H1 (cell line): Measurements from ENCODE around the gene FDPS. TPM values are rescaled to one million over a fixed set of nuclear protein-coding genes. Genes with fewer than 3 reads are reported as not detected.

Experiments
- CTCF ChIA-PET: fragments of 300-600 bp; sonication (Branson Sonifier 250); formaldehyde crosslinking; loops from one replicate; lab custom pipeline; 2021; ENCODE audit not compliant: partially characterized antibody; lab: Charles Lee
- POLR2A ChIA-PET: fragments of 300-600 bp; sonication (Branson Sonifier 250); formaldehyde crosslinking; loops from one replicate; lab custom pipeline; 2021; ENCODE audit warnings: inconsistent platforms; ENCODE audit not compliant: partially characterized antibody; lab: Charles Lee
- DNase-seq, 2 experiments: peaks; one replicate each; pipeline versions ENCODE4 v3.0.0 to v3.0.0-alpha.2; 2010 to 2022; ENCODE audit warnings: low spot score in 2 of 2, low read depth in 1 of 2, mixed read lengths in 1 of 2
- FAIRE-seq: peaks from 2 replicates; lab custom pipeline; 2011; peaks lifted over from hg19 to GRCh38; lab: Jason Lieb, UNC
- H2AFZ ChIP-seq: 2 replicates; pipeline ENCODE4 v1.8.1; 2012; ENCODE audit warnings: low read length, inconsistent platforms
- H2AK5ac ChIP-seq: 2 replicates; pipeline ENCODE4 v1.6.1; 2013; ENCODE audit warnings: low read depth, low read length
- H2BK120ac ChIP-seq: replicated peaks from 2 replicates; pipeline ENCODE3; 2013; ENCODE audit warnings: low read depth, low read length, inconsistent platforms
- H2BK12ac ChIP-seq: 2 replicates; pipeline ENCODE4 v1.6.1; 2013; ENCODE audit warnings: low read depth, low read length
- H2BK15ac ChIP-seq: 2 replicates; pipeline ENCODE4 v1.6.1; 2013; ENCODE audit warnings: low read length
- H2BK20ac ChIP-seq: 2 replicates; pipeline ENCODE4 v1.6.1; 2013; ENCODE audit warnings: low read length
- H2BK5ac ChIP-seq: 2 replicates; pipeline ENCODE4 v1.6.1; 2013; ENCODE audit warnings: low read depth, low read length
- H3K14ac ChIP-seq: 2 replicates; pipeline ENCODE4 v1.6.1; 2013; ENCODE audit warnings: inconsistent platforms; ENCODE audit not compliant: insufficient read length
- H3K18ac ChIP-seq: 2 replicates; pipeline ENCODE4 v1.6.1; 2013; ENCODE audit warnings: low read length; ENCODE audit errors: extremely low read depth
- H3K23ac ChIP-seq: 2 replicates; pipeline ENCODE4 v1.6.1; 2013; ENCODE audit warnings: inconsistent platforms; ENCODE audit not compliant: insufficient read length
- H3K23me2 ChIP-seq: 2 replicates; pipeline ENCODE4 v1.6.1; 2013; ENCODE audit warnings: low read depth, low read length
- H3K27ac ChIP-seq: 2 replicates; pipeline ENCODE4 v1.6.1; 2011; ENCODE audit warnings: low read depth, low read length, inconsistent platforms
- H3K27me3 ChIP-seq, 4 experiments: replicated peaks in 1 of 4; 1 replicate in 1 of 4; 2 replicates in 3 of 4; pipeline versions ENCODE4 v1.6.1 to v1.8.1; 2011 to 2013; ENCODE audit warnings: low read length in 3 of 4, mild to moderate bottlenecking in 3 of 4, inconsistent platforms in 2 of 4, mixed read lengths in 2 of 4, moderate library complexity in 1 of 4; ENCODE audit not compliant: control insufficient read depth in 3 of 4, insufficient read depth in 3 of 4; ENCODE audit errors: extremely low read depth in 1 of 4
- H3K36me3 ChIP-seq, 4 experiments: 2 replicates each; pipeline versions ENCODE4 v1.6.1 to v1.8.1; 2011 to 2013; ENCODE audit warnings: mild to moderate bottlenecking in 4 of 4, low read length in 3 of 4, moderate library complexity in 2 of 4, control low read depth in 1 of 4, inconsistent platforms in 1 of 4; ENCODE audit not compliant: insufficient read depth in 4 of 4, control insufficient read depth in 2 of 4
- H3K4ac ChIP-seq: replicated peaks from 2 replicates; pipeline ENCODE3; 2013; ENCODE audit warnings: low read length, low read depth, mixed read lengths, inconsistent platforms; ENCODE audit not compliant: insufficient read length
- H3K4me1 ChIP-seq, 4 experiments: replicated peaks in 1 of 4; 1 replicate in 1 of 4; 2 replicates in 3 of 4; pipeline versions ENCODE4 v1.6.1 to v1.8.1; 2011 to 2013; ENCODE audit warnings: low read length in 3 of 4, inconsistent platforms in 2 of 4, mixed read lengths in 1 of 4; ENCODE audit not compliant: insufficient read depth in 4 of 4, control insufficient read depth in 3 of 4
- H3K4me2 ChIP-seq, 2 experiments: 2 replicates each; pipeline versions ENCODE4 v1.6.1 to v1.8.1; 2011 to 2013; ENCODE audit warnings: low read depth in 2 of 2, low read length in 2 of 2, control low read depth in 1 of 2, inconsistent platforms in 1 of 2, mild to moderate bottlenecking in 1 of 2; ENCODE audit not compliant: insufficient read depth in 1 of 2
- H3K4me3 ChIP-seq, 4 experiments: fragments of 200-600, 300-600 bp in 1 of 4; sonication (generic), shearing (Covaris generic), sonication (Bioruptor Twin) in 1 of 4; 2 replicates each; pipeline versions ENCODE4 v1.5.1 to v1.8.1; 2011 to 2016; ENCODE audit warnings: low read length in 4 of 4, low read depth in 3 of 4, control low read depth in 2 of 4, inconsistent platforms in 2 of 4, mild to moderate bottlenecking in 2 of 4, mixed read lengths in 1 of 4, moderate library complexity in 1 of 4; ENCODE audit not compliant: insufficient read depth in 2 of 4; ENCODE audit errors: extremely low read depth in 1 of 4
- H3K56ac ChIP-seq: replicated peaks from 2 replicates; pipeline ENCODE3; 2013; ENCODE audit warnings: low read depth, mild to moderate bottlenecking, mixed read lengths, low read length, inconsistent platforms; ENCODE audit not compliant: insufficient read length
- H3K79me1 ChIP-seq: 2 replicates; pipeline ENCODE4 v1.6.1; 2013; ENCODE audit warnings: low read depth, low read length, control low read depth
- H3K79me2 ChIP-seq, 2 experiments: 2 replicates each; pipeline versions ENCODE4 v1.6.1 to v1.8.1; 2012 to 2013; ENCODE audit warnings: low read length in 2 of 2, mild to moderate bottlenecking in 2 of 2, inconsistent platforms in 1 of 2; ENCODE audit not compliant: insufficient read depth in 2 of 2, control insufficient read depth in 1 of 2
- H3K9ac ChIP-seq, 4 experiments: replicated peaks in 1 of 4; 1 replicate in 1 of 4; 2 replicates in 3 of 4; pipeline versions ENCODE4 v1.6.1 to v1.8.1; 2011 to 2013; ENCODE audit warnings: low read depth in 3 of 4, low read length in 3 of 4, control low read depth in 2 of 4, mild to moderate bottlenecking in 2 of 4, moderate library complexity in 2 of 4, inconsistent platforms in 1 of 4; ENCODE audit errors: extremely low read depth in 1 of 4
- H3K9me3 ChIP-seq, 2 experiments: 2 replicates each; pipeline versions ENCODE4 v1.6.1 to v1.8.1; 2012 to 2013; ENCODE audit warnings: mild to moderate bottlenecking in 2 of 2, moderate library complexity in 2 of 2, control low read depth in 1 of 2, inconsistent platforms in 1 of 2, low read depth in 1 of 2, low read length in 1 of 2, mixed read lengths in 1 of 2; ENCODE audit not compliant: insufficient read depth in 2 of 2
- H4K20me1 ChIP-seq, 2 experiments: replicated peaks in 1 of 2; 2 replicates each; pipeline versions ENCODE3 to v1.8.1; 2011 to 2013; ENCODE audit warnings: inconsistent platforms in 2 of 2, low read length in 2 of 2, mild to moderate bottlenecking in 1 of 2; ENCODE audit not compliant: insufficient read depth in 2 of 2, control insufficient read depth in 1 of 2
- H4K5ac ChIP-seq: 2 replicates; pipeline ENCODE4 v1.6.1; 2013; ENCODE audit warnings: low read length, low read depth, mixed read lengths, inconsistent platforms; ENCODE audit not compliant: insufficient read length
- H4K8ac ChIP-seq: 2 replicates; pipeline ENCODE4 v1.8.0; 2013; ENCODE audit warnings: mild to moderate bottlenecking, moderate library complexity, low read length, inconsistent platforms; ENCODE audit not compliant: insufficient read depth; ENCODE audit errors: extremely low read depth
- H4K91ac ChIP-seq: replicated peaks from 2 replicates; pipeline ENCODE3; 2013; ENCODE audit warnings: low read length, mixed read lengths, inconsistent platforms; ENCODE audit not compliant: insufficient read length
- BACH1 ChIP-seq: IDR thresholded peaks from 2 replicates; pipeline ENCODE4 v1.6.1; 2012; ENCODE audit warnings: low read length, improper control_type of control experiment
- EZH2 ChIP-seq: fragments of 200-600 bp; sonication (generic); IDR thresholded peaks from 2 replicates; pipeline ENCODE4 v1.7.1; 2012; ENCODE audit warnings: low read depth, mild to moderate bottlenecking, moderate library complexity, low read length, inconsistent platforms; ENCODE audit not compliant: severe bottlenecking
- POLR2A ChIP-seq, 2 experiments: IDR thresholded peaks; 1 replicate in 1 of 2; 2 replicates in 1 of 2; pipeline ENCODE4 v1.6.1; 2011; ENCODE audit warnings: low read depth in 2 of 2, low read length in 2 of 2, mild to moderate bottlenecking in 2 of 2; ENCODE audit errors: control extremely low read depth in 1 of 2
- WGBS, 2 experiments: shearing (Covaris generic) in 1 of 2; methylation state at CpG; one replicate each; pipeline versions ENCODE4 v1.1.6 to v1.1.7; 2013 to 2015; ENCODE audit warnings: low lambda C conversion rate in 2 of 2, mixed read lengths in 2 of 2, inconsistent platforms in 1 of 2, low coverage in 1 of 2, missing lambda C conversion rate in 1 of 2; ENCODE audit not compliant: insufficient replicate concordance in 2 of 2, insufficient coverage in 1 of 2, insufficient read length in 1 of 2; ENCODE audit errors: extremely low coverage in 1 of 2, missing lambda C conversion rate in 1 of 2; 5-methylcytosine and 5-hydroxymethylcytosine counted together
- polyA plus RNA-seq, 7 experiments: library from polyadenylated mRNA; depleted of rRNA in 3 of 7; stranded (reverse) in 5 of 7; unstranded in 2 of 7; fragments of >200 nt in 5 of 7; fragments of 200-250 nt in 2 of 7; gene quantifications; 1 replicate in 5 of 7; 2 replicates in 1 of 7; 4 replicates in 1 of 7; pipeline versions ENCODE4 v1.2.1 to v1.2.3, GENCODE V29; 2011 to 2013; ENCODE audit warnings: missing spikeins in 2 of 7, mixed read lengths in 2 of 7
- total RNA-seq: library from RNA; stranded (reverse); fragmentation: NEBNext Ultra II Directional; extraction: Animal tissue kit (Norgen Biotek cat#: 25700); gene quantifications from 2 replicates; pipeline ENCODE4 v1.2.1, GENCODE V29; 2021

The FDPS gene
- total and polyA plus RNA-seq, 2 of the 8 experiments (the other 6 are each of a cell fraction or from before 2014, with no cell fraction given), result 267 to 368 TPM

- no peak overlapping the region for H3K23ac ChIP-seq
- H3K4me1 ChIP-seq, result peaks cover 2 to 12% (median 6%) of the 10 kb centered on the region in 4 experiments; a peak in 6 of 7 replicates
- H2BK12ac ChIP-seq, result no peak overlapping the region
- H3K9me3 ChIP-seq, result no peaks in the 10 kb centered on the region
- H3K56ac ChIP-seq, result no peak overlapping the region
- H3K79me2 ChIP-seq, result peaks cover 0 to 10% of the 10 kb centered on the region in 2 experiments; a peak in 2 of 4 replicates
- H4K8ac ChIP-seq, result no peak overlapping the region
- H3K9ac ChIP-seq, result no peak overlapping the region
- no peak overlapping the region for H2BK5ac ChIP-seq
- no peak overlapping the region for H2AK5ac ChIP-seq
- H3K79me1 ChIP-seq, result peaks cover 8% of the 10 kb centered on the region; the same call in 1 of the 2 replicates
- H3K4me3 ChIP-seq, result no peak overlapping the region
- H4K91ac ChIP-seq, result no peak overlapping the region
- H4K20me1 ChIP-seq, result peaks cover 16 to 33% of the 10 kb centered on the region in 2 experiments
- H3K4ac ChIP-seq, result no peak overlapping the region
- TF ChIP-seq POLR2A (IDR thresholded peaks at IDR 0.05; ENCODE audit: control extremely low read depth in 1 of 2, low read depth in 2 of 2, low read length in 2 of 2) (no peak), BACH1 (no peak), EZH2 (no peak)
- peaks cover 8% of the 10 kb centered on the region; the same call in 1 of the 2 replicates for H3K23me2 ChIP-seq
- no peak overlapping the region for H2AFZ ChIP-seq
- no peak overlapping the region for H3K14ac ChIP-seq
- ChIA-PET POLR2A (interaction anchor here (1.2 to 4.6 kb wide), 3 partner anchors 9 to 40 kb away, joined by 3 to 14 read pairs (median 4); partner anchors contain the start of genes FDPS and HCN3), CTCF (interaction anchor here (1.0 to 15.0 kb wide), 7 partner anchors 9 to 66 kb away, joined by 3 to 227 read pairs (median 4); partner anchors contain the start of gene ENTREP3)
- no peak overlapping the region for H3K4me2 ChIP-seq
- no peak overlapping the region for H2BK120ac ChIP-seq
- FAIRE-seq (no peak), DNase-seq (no peak)
- 90% methylated on average over 3 of the region's 3 CpGs; no CpG with 5 or more reads in 1 of the 2 experiments for WGBS, 2 experiments
- no peak overlapping the region for H2BK20ac ChIP-seq
- no peak overlapping the region for H2BK15ac ChIP-seq
- no peak overlapping the region for H3K18ac ChIP-seq
- H3K27me3 ChIP-seq, result peaks cover 0 to 3% (median 2%) of the 10 kb centered on the region in 4 experiments; a peak in 4 of 7 replicates
- H4K5ac ChIP-seq, result no peak overlapping the region
- H3K27ac ChIP-seq, result no peak overlapping the region
- peaks cover 9 to 52% (median 33%) of the 10 kb centered on the region in 4 experiments; a peak in 7 of 8 replicates for H3K36me3 ChIP-seq
These were observed 8.3 kb downstream of the FDPS start for GRCh38 chr1:155316922-155317321.
